ENCODE measurements around the gene ADAMTS8. TPM values are rescaled to one million over a fixed set of nuclear protein-coding genes. Genes with fewer than 3 reads are reported as not detected.
A peak's percentile ranks its signal among the peaks of the same experiment; 100 is the strongest.

Gene ADAMTS8
- polyA plus RNA-seq, 1 donor (not counting 4 experiments of a cell fraction or from before 2014, with no cell fraction given), result not detected

- Histone ChIP-seq H3K9me1 (ENCODE audit: control insufficient read depth, extremely low read depth, insufficient read depth, low read length) (no peaks in the 10 kb centered on the region), H3K9me3 (ENCODE audit: control insufficient read depth, low read depth, low read length) (no peaks in the 10 kb centered on the region), H3K27ac (ENCODE audit: control insufficient read depth, insufficient read depth, low read length) (no peak within 1 kb of the TSS), H3K36me3 (ENCODE audit: control insufficient read depth in 2 of 2, extremely low read depth in 1 of 2, insufficient read depth in 2 of 2, low read length in 2 of 2) (no peaks in the 10 kb centered on the region), H3K4me1 (ENCODE audit: control insufficient read depth, extremely low read depth, insufficient read depth, low read length) (peaks cover 7% of the 10 kb centered on the region), H4K20me1 (ENCODE audit: control insufficient read depth, extremely low read depth, insufficient read depth, low read length) (no peaks in the 10 kb centered on the region), H3K4me2 (ENCODE audit: control insufficient read depth, extremely low read depth, insufficient read depth, low read depth, low read length) (peak within 1 kb of the TSS; percentile 82), H3K4me3 (ENCODE audit: control insufficient read depth in 2 of 3, extremely low read depth in 1 of 3, insufficient read depth in 2 of 3, low read depth in 1 of 3, low read length in 3 of 3) (peak within 1 kb of the TSS; percentile 46 to 76 (median 74)), H3K79me2 (ENCODE audit: control insufficient read depth, insufficient read depth, low read length) (no peaks in the 10 kb centered on the region), H3K9ac (ENCODE audit: control insufficient read depth, extremely low read depth, insufficient read depth, low read length) (peak within 1 kb of the TSS; percentile 25), H3K27me3 (ENCODE audit: control insufficient read depth, extremely low read depth, insufficient read depth, low read length) (no peaks in the 10 kb centered on the region), H2AFZ (ENCODE audit: control insufficient read depth, low read length) (peak within 1 kb of the TSS; percentile 57)
- DNase-seq (ENCODE audit: low read depth, low spot score), result no peak
- dilution Hi-C loops (cut with MboI; ENCODE audit: extremely low pct_ligation_motif_present, low sequenced_read_pairs), result no loop called here
- peak; percentile 66 for FAIRE-seq
- TF ChIP-seq, protein P1, sequence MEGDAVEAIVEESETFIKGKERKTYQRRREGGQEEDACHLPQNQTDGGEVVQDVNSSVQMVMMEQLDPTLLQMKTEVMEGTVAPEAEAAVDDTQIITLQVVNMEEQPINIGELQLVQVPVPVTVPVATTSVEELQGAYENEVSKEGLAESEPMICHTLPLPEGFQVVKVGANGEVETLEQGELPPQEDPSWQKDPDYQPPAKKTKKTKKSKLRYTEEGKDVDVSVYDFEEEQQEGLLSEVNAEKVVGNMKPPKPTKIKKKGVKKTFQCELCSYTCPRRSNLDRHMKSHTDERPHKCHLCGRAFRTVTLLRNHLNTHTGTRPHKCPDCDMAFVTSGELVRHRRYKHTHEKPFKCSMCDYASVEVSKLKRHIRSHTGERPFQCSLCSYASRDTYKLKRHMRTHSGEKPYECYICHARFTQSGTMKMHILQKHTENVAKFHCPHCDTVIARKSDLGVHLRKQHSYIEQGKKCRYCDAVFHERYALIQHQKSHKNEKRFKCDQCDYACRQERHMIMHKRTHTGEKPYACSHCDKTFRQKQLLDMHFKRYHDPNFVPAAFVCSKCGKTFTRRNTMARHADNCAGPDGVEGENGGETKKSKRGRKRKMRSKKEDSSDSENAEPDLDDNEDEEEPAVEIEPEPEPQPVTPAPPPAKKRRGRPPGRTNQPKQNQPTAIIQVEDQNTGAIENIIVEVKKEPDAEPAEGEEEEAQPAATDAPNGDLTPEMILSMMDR (optimal IDR thresholded peaks at IDR 0.05 in 1 of 3, IDR thresholded peaks at IDR 0.05 in 1 of 3, conservative IDR thresholded peaks at IDR 0.05 in 1 of 3; ENCODE audit: extremely low read depth in 1 of 3, insufficient read depth in 2 of 3, low read length in 3 of 3), result no peak
- TF ChIP-seq EZH2 (IDR thresholded peaks at IDR 0.05; ENCODE audit: low read length), result no peak
Measured at GRCh38 chr11:130448416-130449309, 20.3 kb upstream of the ADAMTS8 start, which contains the start of gene ADAMTS15. ADAMTS15 (plus strand) TSS chr11:130448645; CDS start chr11:130448974, 329 bp downstream.

GRCh38 chr11:130448039-130448415, 19.6 kb upstream of the ADAMTS8 start:
- FAIRE-seq (no peak), DNase-seq (ENCODE audit: low read depth, low spot score) (no peak)
- no peaks in the 10 kb centered on the region for H3K36me3 ChIP-seq (ENCODE audit: control insufficient read depth in 2 of 2, extremely low read depth in 1 of 2, insufficient read depth in 2 of 2, low read length in 2 of 2)
- no peaks in the 10 kb centered on the region for H3K9me1 ChIP-seq (ENCODE audit: control insufficient read depth, extremely low read depth, insufficient read depth, low read length)
- H3K79me2 ChIP-seq (ENCODE audit: control insufficient read depth, insufficient read depth, low read length), result no peaks in the 10 kb centered on the region
- dilution Hi-C loops (cut with MboI; ENCODE audit: extremely low pct_ligation_motif_present, low sequenced_read_pairs), result no loop called here
- peak overlapping the region; percentile 82 for H3K4me2 ChIP-seq (ENCODE audit: control insufficient read depth, extremely low read depth, insufficient read depth, low read depth, low read length)
- peaks cover 7% of the 10 kb centered on the region for H3K4me1 ChIP-seq (ENCODE audit: control insufficient read depth, extremely low read depth, insufficient read depth, low read length)
- no peaks in the 10 kb centered on the region for H4K20me1 ChIP-seq (ENCODE audit: control insufficient read depth, extremely low read depth, insufficient read depth, low read length)
- no peaks in the 10 kb centered on the region for H3K9me3 ChIP-seq (ENCODE audit: control insufficient read depth, low read depth, low read length)
- no peak overlapping the region for H3K9ac ChIP-seq (ENCODE audit: control insufficient read depth, extremely low read depth, insufficient read depth, low read length)
- peak overlapping the region; percentile 57 for H2AFZ ChIP-seq (ENCODE audit: control insufficient read depth, low read length)
- H3K4me3 ChIP-seq (ENCODE audit: control insufficient read depth in 2 of 3, extremely low read depth in 1 of 3, insufficient read depth in 2 of 3, low read depth in 1 of 3, low read length in 3 of 3), result peak overlapping the region; percentile 46 to 76 (median 74)
- no peak for TF ChIP-seq EZH2 (IDR thresholded peaks at IDR 0.05; ENCODE audit: low read length)
- TF ChIP-seq, protein P1 (optimal IDR thresholded peaks at IDR 0.05 in 1 of 3, IDR thresholded peaks at IDR 0.05 in 1 of 3, conservative IDR thresholded peaks at IDR 0.05 in 1 of 3; ENCODE audit: extremely low read depth in 1 of 3, insufficient read depth in 2 of 3, low read length in 3 of 3), result no peak
- no peak overlapping the region for H3K27ac ChIP-seq (ENCODE audit: control insufficient read depth, insufficient read depth, low read length)
- H3K27me3 ChIP-seq (ENCODE audit: control insufficient read depth, extremely low read depth, insufficient read depth, low read length), result no peaks in the 10 kb centered on the region
